Activated naive CD4-positive, alpha-beta T cell treated with anti-CD3 and anti-CD28 coated beads, Interleukin-2, amount 10 ng/mL, durations not matched to agents 7 days and 5 days (primary cell): ENCODE data around the gene EDN2.

Source experiments
- CTCF ChIA-PET: fragments of 350-600 bp; sonication (Branson Sonifier 250); formaldehyde crosslinking; loops from one replicate; lab custom pipeline; 2021; ENCODE audit warnings: antibody characterized with exemption; lab: Charles Lee
- DNase-seq: peaks from one replicate; pipeline ENCODE4 v3.0.0-alpha.2; 2020
- H3K27ac Mint-ChIP-seq: one replicate; pipeline ENCODE4 v1.8.0; 2021; ENCODE audit warnings: mild to moderate bottlenecking, moderate library complexity, mixed read lengths
- H3K27me3 Mint-ChIP-seq: one replicate; pipeline ENCODE4 v1.8.0; 2021; ENCODE audit warnings: mild to moderate bottlenecking, mixed read lengths
- H3K36me3 Mint-ChIP-seq: one replicate; pipeline ENCODE4 v1.8.0; 2021; ENCODE audit warnings: mixed read lengths
- H3K4me1 Mint-ChIP-seq: one replicate; pipeline ENCODE4 v1.8.0; 2021; ENCODE audit warnings: mixed read lengths
- H3K4me3 Mint-ChIP-seq: one replicate; pipeline ENCODE4 v1.8.0; 2021; ENCODE audit warnings: mild to moderate bottlenecking, moderate library complexity, mixed read lengths
- H3K9me3 Mint-ChIP-seq: one replicate; pipeline ENCODE4 v1.8.0; 2021; ENCODE audit warnings: mixed read lengths

The EDN2 gene

GRCh38 chr1:41523949-41524675 is 39.6 kb upstream of the EDN2 start:
- H3K36me3 Mint-ChIP-seq: peaks cover 11% of the 10 kb centered on the region

GRCh38 chr1:41523071-41523470 is 38.6 kb upstream of the EDN2 start:
- H3K9me3 Mint-ChIP-seq: no peaks in the 10 kb centered on the region
- H3K27me3 Mint-ChIP-seq: no peaks in the 10 kb centered on the region
- DNase-seq: no peak
- H3K4me1 Mint-ChIP-seq: no peaks in the 10 kb centered on the region
- H3K27ac Mint-ChIP-seq: no peak overlapping the region
- no peak overlapping the region for H3K4me3 Mint-ChIP-seq
- peaks cover 11% of the 10 kb centered on the region for H3K36me3 Mint-ChIP-seq
- CTCF ChIA-PET: no interaction called here

More at GRCh38 chr1:41523949-41524675, 39.6 kb upstream of the EDN2 start:
- no peak for DNase-seq
- Mint-ChIP-seq H3K9me3 (peaks cover 3% of the 10 kb centered on the region), H3K4me1 (no peaks in the 10 kb centered on the region), H3K27me3 (no peaks in the 10 kb centered on the region), H3K4me3 (no peak overlapping the region), H3K27ac (no peak overlapping the region)
- CTCF ChIA-PET: interaction anchor here (1.1 to 1.3 kb wide), 2 partner anchors 8 to 11 kb away, joined by 4 read pairs; no protein-coding TSS in a partner anchor

DNA sequence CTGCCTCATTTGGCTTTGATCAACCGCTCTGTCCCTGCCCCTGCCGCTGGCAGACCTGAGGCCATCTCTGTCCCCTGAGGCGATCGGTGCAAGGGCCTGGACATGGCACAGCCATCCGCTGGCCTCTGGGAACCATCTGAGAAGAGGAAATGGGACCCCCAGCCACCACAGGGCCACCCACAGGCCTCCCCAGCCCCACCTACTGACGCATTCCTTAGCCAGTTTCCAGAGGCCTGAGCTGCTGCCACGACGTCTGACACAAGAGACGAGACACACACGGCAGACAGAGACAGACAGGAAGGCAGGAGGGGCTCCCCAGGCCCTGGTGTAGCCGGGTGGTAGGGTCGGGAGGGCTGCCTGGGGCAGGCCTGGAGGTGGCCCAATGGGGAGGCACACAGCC is 37.3 kb upstream of the EDN2 start:
- H3K36me3 Mint-ChIP-seq: peaks cover 11% of the 10 kb centered on the region
- H3K4me3 Mint-ChIP-seq: no peak overlapping the region
- CTCF ChIA-PET: no interaction called here
- no peak for DNase-seq
- H3K9me3 Mint-ChIP-seq: no peaks in the 10 kb centered on the region
- H3K4me1 Mint-ChIP-seq: peaks cover 3% of the 10 kb centered on the region
- no peaks in the 10 kb centered on the region for H3K27me3 Mint-ChIP-seq
- no peak overlapping the region for H3K27ac Mint-ChIP-seq

GRCh38 chr1:41520951-41521752 is 36.7 kb upstream of the EDN2 start:
- DNase-seq: no peak
- H3K27me3 Mint-ChIP-seq: no peaks in the 10 kb centered on the region
- no peak overlapping the region for H3K27ac Mint-ChIP-seq
- peaks cover 7% of the 10 kb centered on the region for H3K4me1 Mint-ChIP-seq
- CTCF ChIA-PET: interaction anchor here (1.0 kb wide), 1 partner anchor 234 kb away, joined by 3 read pairs; no protein-coding TSS in a partner anchor
- peaks cover 11% of the 10 kb centered on the region for H3K36me3 Mint-ChIP-seq
- H3K4me3 Mint-ChIP-seq: no peak overlapping the region
- H3K9me3 Mint-ChIP-seq: no peaks in the 10 kb centered on the region

- Mint-ChIP-seq H3K27ac (no peak overlapping the region), H3K36me3 (peaks cover 11% of the 10 kb centered on the region), H3K27me3 (no peaks in the 10 kb centered on the region), H3K9me3 (no peaks in the 10 kb centered on the region), H3K4me3 (no peak overlapping the region), H3K4me1 (peaks cover 7% of the 10 kb centered on the region)
- no peak for DNase-seq
- CTCF ChIA-PET: interaction anchor here (1.0 kb wide), 1 partner anchor 57 kb away, joined by 3 read pairs; no protein-coding TSS in a partner anchor
These were observed 35.2 kb upstream of the EDN2 start for GRCh38 chr1:41519667-41520066.

DNA sequence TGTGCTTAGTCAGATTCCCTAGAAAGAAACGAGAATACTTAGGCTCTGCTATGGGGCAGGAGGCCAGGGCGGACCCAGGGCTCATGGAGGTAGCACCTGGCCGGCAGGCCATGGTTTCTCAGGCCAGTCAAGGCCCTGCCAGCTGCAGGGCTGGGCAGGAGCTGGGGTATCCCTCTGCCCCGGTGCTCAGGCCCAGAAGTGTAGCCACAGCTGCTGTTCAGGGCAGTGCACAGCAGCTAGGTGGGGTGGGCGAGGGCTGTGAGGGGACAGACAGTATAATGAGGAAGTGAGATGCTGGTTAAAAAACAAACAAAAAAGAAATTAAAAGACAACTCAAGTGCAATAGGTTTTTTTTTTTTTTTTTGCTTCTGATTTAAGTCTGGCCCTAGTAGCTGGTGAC is 34.0 kb upstream of the EDN2 start:
- Mint-ChIP-seq H3K27ac (no peak overlapping the region), H3K9me3 (no peaks in the 10 kb centered on the region), H3K4me3 (no peak overlapping the region), H3K4me1 (peaks cover 7% of the 10 kb centered on the region), H3K36me3 (peaks cover 9% of the 10 kb centered on the region), H3K27me3 (no peaks in the 10 kb centered on the region)
- no peak for DNase-seq
- CTCF ChIA-PET: interaction anchor here (0.7 to 1.5 kb wide), 4 partner anchors 10 to 55 kb away, joined by 3 read pairs; no protein-coding TSS in a partner anchor

GRCh38 chr1:41517062-41517438 is 32.6 kb upstream of the EDN2 start:
- Mint-ChIP-seq H3K27me3 (no peaks in the 10 kb centered on the region), H3K4me3 (no peak overlapping the region), H3K4me1 (peaks cover 7% of the 10 kb centered on the region), H3K36me3 (peaks cover 5% of the 10 kb centered on the region), H3K27ac (no peak overlapping the region), H3K9me3 (no peaks in the 10 kb centered on the region)
- CTCF ChIA-PET: interaction anchor here (0.7 to 2.7 kb wide), 7 partner anchors 7 to 346 kb away, joined by 3 to 9 read pairs (median 4); no protein-coding TSS in a partner anchor
- DNase-seq: no peak

GRCh38 chr1:41516168-41517061 is 31.9 kb upstream of the EDN2 start:
- DNase-seq: peak; percentile 70
- Mint-ChIP-seq H3K9me3 (no peaks in the 10 kb centered on the region), H3K27me3 (no peaks in the 10 kb centered on the region), H3K4me3 (no peak overlapping the region), H3K4me1 (peaks cover 7% of the 10 kb centered on the region), H3K27ac (no peak overlapping the region), H3K36me3 (peaks cover 5% of the 10 kb centered on the region)
- CTCF ChIA-PET: interaction anchor here (0.6 to 3.0 kb wide), 21 partner anchors 8 to 657 kb away, joined by 3 to 15 read pairs (median 4); no protein-coding TSS in a partner anchor

DNA sequence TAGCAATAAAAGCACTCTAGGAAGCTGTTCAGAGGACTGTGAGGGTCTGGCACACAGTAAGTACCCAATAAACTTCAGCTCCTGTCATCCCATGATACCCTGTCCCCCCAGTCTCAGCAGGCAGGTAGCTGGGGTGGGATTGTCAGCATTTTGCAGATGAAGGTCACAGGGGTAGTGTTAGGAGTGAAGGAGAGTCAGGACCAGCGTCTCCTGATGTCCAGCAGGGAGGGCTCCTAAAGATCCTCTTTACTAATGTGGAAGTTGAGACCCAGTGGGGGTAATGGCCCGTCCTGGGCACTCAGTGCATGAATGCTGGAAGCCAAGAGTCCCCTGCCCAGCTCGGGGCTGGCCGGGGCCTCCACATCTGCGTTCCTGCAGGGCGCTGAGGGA is 31.3 kb upstream of the EDN2 start:
- CTCF ChIA-PET: interaction anchor here (0.6 to 3.0 kb wide), 19 partner anchors 14 to 658 kb away, joined by 3 to 15 read pairs (median 4); no protein-coding TSS in a partner anchor
- peaks cover 7% of the 10 kb centered on the region for H3K4me1 Mint-ChIP-seq
- H3K4me3 Mint-ChIP-seq: no peak overlapping the region
- no peak for DNase-seq
- no peaks in the 10 kb centered on the region for H3K9me3 Mint-ChIP-seq
- H3K27ac Mint-ChIP-seq: no peak overlapping the region
- peaks cover 5% of the 10 kb centered on the region for H3K36me3 Mint-ChIP-seq
- H3K27me3 Mint-ChIP-seq: no peaks in the 10 kb centered on the region

GRCh38 chr1:41515131-41515678 is 30.7 kb upstream of the EDN2 start:
- CTCF ChIA-PET: interaction anchor here (0.9 to 3.0 kb wide), 12 partner anchors 20 to 658 kb away, joined by 3 to 15 read pairs (median 5); no protein-coding TSS in a partner anchor
- H3K4me3 Mint-ChIP-seq: no peak overlapping the region
- H3K4me1 Mint-ChIP-seq: peaks cover 7% of the 10 kb centered on the region
- H3K9me3 Mint-ChIP-seq: no peaks in the 10 kb centered on the region
- H3K36me3 Mint-ChIP-seq: peaks cover 5% of the 10 kb centered on the region
- DNase-seq: no peak
- H3K27me3 Mint-ChIP-seq: no peaks in the 10 kb centered on the region
- H3K27ac Mint-ChIP-seq: peak overlapping the region; percentile 16

GRCh38 chr1:41514381-41514780 is 29.9 kb upstream of the EDN2 start:
- H3K27me3 Mint-ChIP-seq: no peaks in the 10 kb centered on the region
- no peak overlapping the region for H3K27ac Mint-ChIP-seq
- no peaks in the 10 kb centered on the region for H3K9me3 Mint-ChIP-seq
- DNase-seq: no peak
- peaks cover 5% of the 10 kb centered on the region for H3K36me3 Mint-ChIP-seq
- CTCF ChIA-PET: interaction anchor here (0.8 to 3.0 kb wide), 6 partner anchors 19 to 659 kb away, joined by 4 to 15 read pairs (median 8); no protein-coding TSS in a partner anchor
- no peak overlapping the region for H3K4me3 Mint-ChIP-seq
- H3K4me1 Mint-ChIP-seq: peaks cover 7% of the 10 kb centered on the region

- no peaks in the 10 kb centered on the region for H3K27me3 Mint-ChIP-seq
- peak; percentile 38 for DNase-seq
- CTCF ChIA-PET: interaction anchor here (0.7 to 3.0 kb wide), 9 partner anchors 11 to 858 kb away, joined by 3 to 15 read pairs (median 4); no protein-coding TSS in a partner anchor
- peaks cover 7% of the 10 kb centered on the region for H3K4me1 Mint-ChIP-seq
- H3K9me3 Mint-ChIP-seq: no peaks in the 10 kb centered on the region
- peaks cover 5% of the 10 kb centered on the region for H3K36me3 Mint-ChIP-seq
- no peak overlapping the region for H3K27ac Mint-ChIP-seq
- H3K4me3 Mint-ChIP-seq: no peak overlapping the region
These were observed 28.9 kb upstream of the EDN2 start for GRCh38 chr1:41513383-41513735.

DNA sequence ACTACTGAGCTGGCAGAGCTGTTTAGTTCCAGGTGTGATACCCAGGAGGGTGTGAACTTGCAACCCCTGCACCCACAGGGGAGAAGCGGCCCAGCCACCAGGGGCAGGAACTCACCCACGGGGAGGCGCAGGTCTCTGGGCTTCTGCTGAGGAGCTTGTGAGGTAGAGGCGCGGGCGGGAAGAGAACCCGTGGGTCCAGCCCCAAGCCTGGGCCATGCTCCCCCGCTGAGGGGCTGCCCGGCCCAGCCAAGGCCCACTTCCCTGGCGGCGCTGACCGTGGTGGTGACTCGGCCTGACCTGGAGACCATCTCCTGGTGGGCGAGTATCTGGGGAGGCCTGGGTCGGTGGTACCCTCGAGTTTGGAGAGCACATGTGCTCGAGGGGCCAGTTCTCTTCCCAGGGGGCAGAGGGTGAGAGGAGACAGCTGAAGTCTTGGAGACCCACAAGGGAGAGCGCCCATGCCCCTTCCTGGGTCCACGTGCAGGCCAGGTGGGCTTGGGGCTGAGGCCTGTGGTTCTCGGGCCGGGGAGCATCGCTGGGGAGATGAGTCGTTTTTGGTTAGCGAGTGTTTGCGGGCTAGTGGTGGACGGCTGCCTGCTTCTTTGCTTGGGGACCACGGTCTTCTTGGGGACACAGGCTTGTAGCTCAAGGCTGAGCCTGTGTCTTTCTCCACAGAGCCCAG is 28.4 kb upstream of the EDN2 start:
- CTCF ChIA-PET: interaction anchor here (0.7 to 3.0 kb wide), 8 partner anchors 11 to 858 kb away, joined by 3 to 15 read pairs (median 4); no protein-coding TSS in a partner anchor
- Mint-ChIP-seq H3K36me3 (peaks cover 5% of the 10 kb centered on the region), H3K27ac (no peak overlapping the region), H3K9me3 (no peaks in the 10 kb centered on the region), H3K4me3 (no peak overlapping the region), H3K27me3 (no peaks in the 10 kb centered on the region), H3K4me1 (peaks cover 7% of the 10 kb centered on the region)
- DNase-seq: no peak
